ENCODE data around the gene MORN5.

DNA sequence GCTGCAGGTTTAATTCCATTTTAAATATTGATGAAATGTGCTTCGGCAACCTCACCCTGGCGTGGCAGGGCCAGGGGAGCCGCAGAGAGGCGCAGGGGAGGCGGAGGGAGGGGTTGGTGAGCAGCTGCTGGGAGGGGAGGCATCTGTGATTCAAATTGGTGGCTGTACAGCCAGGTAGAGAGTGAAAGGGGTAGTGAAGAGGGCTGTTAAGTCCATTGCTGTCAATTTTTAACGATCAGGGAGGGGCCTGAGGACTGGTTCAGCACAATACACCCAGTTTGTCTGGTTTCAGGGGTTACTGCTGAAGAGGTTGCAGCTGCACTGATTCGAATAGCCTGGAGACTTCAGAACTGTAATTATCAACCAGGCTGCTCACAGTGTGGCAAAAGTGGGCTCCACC lies 37.7 kb downstream of the MORN5 start:
- TF ChIP-seq, protein P1, sequence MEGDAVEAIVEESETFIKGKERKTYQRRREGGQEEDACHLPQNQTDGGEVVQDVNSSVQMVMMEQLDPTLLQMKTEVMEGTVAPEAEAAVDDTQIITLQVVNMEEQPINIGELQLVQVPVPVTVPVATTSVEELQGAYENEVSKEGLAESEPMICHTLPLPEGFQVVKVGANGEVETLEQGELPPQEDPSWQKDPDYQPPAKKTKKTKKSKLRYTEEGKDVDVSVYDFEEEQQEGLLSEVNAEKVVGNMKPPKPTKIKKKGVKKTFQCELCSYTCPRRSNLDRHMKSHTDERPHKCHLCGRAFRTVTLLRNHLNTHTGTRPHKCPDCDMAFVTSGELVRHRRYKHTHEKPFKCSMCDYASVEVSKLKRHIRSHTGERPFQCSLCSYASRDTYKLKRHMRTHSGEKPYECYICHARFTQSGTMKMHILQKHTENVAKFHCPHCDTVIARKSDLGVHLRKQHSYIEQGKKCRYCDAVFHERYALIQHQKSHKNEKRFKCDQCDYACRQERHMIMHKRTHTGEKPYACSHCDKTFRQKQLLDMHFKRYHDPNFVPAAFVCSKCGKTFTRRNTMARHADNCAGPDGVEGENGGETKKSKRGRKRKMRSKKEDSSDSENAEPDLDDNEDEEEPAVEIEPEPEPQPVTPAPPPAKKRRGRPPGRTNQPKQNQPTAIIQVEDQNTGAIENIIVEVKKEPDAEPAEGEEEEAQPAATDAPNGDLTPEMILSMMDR (IDR thresholded peaks at IDR 0.05): no peak
- no peak for TF ChIP-seq POLR2A (IDR thresholded peaks at IDR 0.05)
- no peak for TF ChIP-seq POLR2AphosphoS5 (IDR thresholded peaks at IDR 0.05)
- no peak for TF ChIP-seq EP300 (IDR thresholded peaks at IDR 0.05; ENCODE audit: low read depth)

Measured in transverse colon (tissue), 4 donors.